NCI-H146 (cell line): ENCODE measurements around the gene EXOC3L1.

Source experiments
- DNase-seq: peaks from one replicate; lab custom pipeline; 2025; lab: John Stamatoyannopoulos, UW

Gene EXOC3L1

DNA sequence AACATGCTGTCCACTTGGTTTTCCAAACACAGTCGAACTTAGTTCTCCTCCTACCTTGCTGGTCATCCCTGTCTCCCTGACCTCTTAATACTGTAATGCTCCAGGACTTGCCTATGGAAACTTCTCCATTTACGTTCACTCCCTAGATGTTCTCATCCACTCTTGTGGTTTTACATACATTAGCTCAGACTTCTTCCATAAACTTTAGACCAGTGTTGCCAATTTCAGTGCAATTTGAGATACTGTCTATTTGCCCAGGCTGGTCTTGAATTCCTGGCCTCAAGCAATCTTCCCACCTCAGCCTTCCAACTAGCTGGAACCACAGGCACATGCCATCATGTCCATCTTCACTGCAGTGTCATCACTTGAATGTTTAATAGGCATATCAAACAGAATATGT is 7.6 kb downstream of the EXOC3L1 start:
- DNase-seq, result no peak

DNA sequence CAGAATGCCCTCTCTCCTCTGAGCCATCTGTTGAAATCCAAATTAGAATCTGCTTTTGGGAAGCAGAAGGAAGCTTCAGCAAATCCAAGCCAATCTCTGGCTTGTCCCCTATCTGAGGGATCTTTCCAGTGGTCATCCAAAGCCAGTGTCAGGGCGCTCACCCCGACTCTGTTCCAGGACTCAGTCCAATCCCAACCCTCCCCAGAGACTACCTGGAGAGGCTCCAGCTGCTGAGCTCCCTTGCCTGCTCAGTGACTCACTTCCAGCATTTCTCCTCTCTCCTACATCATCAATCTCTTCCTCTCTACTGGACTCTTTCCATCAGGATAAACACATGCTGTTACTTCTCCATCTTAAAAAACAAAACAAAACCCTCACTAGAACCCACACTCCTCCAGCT is 8.6 kb downstream of the EXOC3L1 start:
- no peak for DNase-seq

DNA sequence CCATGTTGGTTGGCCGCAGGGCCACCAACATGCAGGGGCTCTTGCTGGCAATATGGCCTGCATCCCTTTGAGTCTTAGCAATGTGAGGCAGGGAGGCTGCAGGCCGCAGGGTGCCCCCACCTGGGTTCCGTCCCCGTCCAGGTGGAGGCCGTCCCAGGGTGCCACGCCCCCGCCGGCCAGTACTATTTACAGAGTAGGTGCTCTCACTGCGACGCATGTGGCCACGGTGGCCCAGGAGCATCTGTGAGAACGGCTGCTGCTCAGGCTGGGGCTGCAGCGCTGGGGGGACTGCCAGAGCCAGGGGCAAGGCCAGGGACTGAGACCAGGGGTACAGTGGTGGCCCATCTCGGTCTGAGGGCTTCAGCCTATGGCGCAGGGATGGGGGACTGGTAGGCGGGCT is 9.8 kb downstream of the EXOC3L1 start:
- DNase-seq, result no peak

DNA sequence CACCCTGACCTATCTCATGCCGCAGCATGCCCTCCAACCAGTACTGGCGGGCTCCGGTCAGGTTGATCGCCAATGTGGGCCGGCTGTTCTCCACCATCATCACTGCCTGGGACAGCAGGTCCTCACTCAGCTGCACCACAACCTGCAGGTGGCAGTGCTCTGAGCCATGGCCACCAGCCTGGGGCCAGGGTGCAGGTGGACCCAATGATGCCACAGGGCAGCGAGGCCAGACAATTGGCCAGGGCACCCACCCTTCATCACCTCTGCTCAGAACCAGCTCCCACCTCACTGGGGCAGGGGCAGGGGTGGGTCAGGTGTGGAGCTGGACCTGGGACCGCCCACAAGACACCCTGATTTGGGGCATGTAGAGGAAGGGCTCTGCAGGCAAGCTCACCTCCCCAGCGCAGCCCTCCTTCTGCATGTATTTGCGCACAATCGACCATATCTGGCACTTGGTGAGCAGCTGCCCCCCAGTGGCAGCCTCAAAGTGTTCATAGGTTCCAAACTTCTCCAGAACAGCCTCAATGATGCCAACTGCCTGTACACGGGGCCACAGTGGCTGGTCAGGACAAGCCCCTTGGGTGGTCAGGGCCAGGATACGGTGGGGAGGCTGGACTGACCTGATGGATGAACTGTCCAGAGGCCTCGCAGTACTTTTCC is 10.4 kb downstream of the EXOC3L1 start:
- no peak for DNase-seq

DNA sequence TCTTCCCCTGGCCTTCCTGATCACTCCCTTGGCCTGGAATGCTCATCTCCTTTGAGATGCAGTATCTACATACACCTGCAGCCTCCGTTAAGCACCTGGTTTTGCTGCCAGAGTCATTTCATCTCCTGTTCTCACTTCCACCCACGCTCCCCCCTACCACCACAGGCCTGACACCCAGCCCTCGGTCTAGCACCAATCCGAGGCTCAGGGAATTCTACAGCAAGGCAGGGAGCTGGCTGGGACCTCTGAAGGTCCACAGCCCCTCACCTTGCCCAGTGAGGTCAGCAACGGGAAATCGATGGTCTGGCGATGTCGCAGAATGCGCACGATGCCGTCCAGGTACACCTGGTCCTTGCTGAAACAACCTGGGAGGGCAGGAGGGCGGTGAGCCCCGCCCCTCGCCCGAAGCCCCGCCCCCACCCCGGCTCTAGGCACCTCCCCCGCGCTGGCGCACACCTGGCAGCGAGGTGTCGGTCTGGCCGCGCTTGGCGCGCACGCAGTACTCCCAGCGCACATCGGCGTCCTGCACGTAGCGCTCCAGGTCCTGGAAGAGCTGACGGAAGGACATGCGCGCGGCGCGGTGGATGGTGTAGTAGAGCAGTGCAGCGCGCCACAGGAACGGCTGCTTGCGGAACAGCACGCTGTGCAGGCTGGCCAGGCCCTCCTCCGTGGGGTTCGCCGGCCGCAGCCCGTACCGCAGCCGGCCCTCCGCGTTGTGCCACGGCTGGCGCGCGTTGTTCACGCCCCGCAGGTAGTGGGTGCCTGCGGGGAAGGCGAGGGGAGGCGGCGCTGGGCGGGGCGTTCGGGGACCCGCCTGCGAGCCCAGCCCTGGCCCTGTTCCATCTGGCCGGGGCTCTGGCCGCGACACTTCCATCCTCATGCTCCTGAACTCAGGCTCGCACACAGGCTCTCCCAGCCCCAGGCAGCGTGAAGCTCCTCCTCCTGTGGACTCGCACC is 11.9 kb downstream of the EXOC3L1 start:
- DNase-seq, result peak; percentile 92

DNA sequence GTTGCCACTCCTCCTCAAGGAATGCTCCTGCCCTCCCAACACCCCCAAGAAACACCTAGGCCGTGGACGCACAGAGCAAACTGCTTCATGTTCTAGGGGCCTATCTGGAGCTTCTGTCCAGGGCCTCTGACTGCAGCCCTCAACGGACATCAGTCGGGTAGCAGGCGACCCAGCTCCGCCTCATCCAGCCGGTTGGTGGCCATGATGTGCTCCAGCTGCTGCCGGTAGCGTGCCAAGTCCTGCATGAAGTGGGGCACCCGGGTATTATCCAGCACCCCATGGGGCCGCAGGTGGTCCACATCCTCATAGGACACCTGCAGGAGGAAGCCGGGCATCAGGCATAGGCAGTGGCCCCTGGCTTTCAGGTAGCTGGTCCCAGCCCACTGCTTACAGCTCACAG is 13.3 kb downstream of the EXOC3L1 start:
- DNase-seq, result peak; percentile 72

DNA sequence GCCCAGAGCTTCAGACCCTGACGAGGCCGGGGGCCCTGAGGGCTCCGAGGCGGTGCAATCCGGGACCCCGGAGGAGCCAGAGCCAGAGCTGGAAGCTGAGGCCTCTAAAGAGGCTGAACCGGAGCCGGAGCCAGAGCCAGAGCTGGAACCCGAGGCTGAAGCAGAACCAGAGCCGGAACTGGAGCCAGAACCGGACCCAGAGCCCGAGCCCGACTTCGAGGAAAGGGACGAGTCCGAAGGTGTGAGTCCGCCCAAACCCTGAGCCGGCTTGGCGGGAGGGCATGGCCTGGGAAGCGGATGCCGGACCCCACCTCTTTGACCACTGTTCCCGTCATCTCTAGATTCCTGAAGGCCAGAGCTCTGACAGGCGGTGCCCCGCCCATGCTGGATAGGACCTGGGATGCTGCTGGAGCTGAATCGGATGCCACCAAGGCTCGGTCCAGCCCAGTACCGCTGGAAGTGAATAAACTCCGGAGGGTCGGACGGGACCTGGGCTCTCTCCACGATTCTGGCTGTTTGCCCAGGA is 15.2 kb downstream of the EXOC3L1 start:
- DNase-seq, result no peak

DNA sequence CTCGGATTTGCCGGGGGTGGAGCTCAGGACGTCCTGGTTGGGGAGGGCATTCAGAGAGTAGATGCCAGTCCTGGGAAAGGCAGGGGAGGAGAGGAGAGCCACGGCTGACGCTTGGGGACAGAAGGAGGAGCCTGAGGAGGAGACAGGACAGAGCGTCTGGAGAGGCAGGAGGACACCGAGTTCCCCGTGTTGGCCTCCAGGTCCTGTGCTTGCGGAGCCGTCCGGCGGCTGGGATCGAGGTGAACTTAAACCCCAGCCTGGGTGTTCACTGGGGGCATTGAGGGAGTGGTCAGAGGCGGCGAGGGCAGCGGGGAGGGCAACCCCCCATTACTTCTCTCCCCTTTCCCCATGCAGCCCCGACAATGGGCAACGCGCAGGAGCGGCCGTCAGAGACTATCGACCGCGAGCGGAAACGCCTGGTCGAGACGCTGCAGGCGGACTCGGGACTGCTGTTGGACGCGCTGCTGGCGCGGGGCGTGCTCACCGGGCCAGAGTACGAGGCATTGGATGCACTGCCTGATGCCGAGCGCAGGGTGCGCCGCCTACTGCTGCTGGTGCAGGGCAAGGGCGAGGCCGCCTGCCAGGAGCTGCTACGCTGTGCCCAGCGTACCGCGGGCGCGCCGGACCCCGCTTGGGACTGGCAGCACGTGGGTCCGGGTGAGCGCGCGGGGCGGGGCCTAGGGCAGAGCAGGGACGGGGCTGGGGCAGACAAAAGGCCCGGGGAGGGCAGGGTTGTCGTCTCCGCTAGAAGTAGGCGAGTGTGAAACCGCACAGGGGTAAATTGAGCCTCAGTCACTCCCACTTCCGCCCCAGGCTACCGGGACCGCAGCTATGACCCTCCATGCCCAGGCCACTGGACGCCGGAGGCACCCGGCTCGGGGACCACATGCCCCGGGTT is 15.9 kb downstream of the EXOC3L1 start:
- DNase-seq, result peak; percentile 78

DNA sequence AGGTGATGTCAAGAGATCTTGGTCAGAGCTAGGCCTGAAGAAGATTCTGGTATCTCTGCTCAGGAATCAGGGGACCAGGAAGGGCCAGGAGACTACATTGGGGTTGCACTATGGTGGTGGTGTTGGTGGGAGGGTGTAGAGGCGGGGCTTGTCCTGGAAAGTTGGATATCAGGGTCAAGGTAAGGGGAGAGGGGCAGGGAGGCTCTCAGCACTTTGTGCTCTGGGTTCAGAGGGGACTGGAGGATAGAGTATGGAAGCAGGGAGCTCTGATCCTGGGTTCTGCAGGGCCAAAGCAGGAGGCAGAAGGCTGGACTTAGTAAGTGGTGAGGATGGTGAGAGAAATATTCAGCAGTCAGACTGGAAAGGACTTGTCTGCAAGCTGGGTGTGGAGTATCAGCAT is 16.6 kb downstream of the EXOC3L1 start:
- no peak for DNase-seq

DNA sequence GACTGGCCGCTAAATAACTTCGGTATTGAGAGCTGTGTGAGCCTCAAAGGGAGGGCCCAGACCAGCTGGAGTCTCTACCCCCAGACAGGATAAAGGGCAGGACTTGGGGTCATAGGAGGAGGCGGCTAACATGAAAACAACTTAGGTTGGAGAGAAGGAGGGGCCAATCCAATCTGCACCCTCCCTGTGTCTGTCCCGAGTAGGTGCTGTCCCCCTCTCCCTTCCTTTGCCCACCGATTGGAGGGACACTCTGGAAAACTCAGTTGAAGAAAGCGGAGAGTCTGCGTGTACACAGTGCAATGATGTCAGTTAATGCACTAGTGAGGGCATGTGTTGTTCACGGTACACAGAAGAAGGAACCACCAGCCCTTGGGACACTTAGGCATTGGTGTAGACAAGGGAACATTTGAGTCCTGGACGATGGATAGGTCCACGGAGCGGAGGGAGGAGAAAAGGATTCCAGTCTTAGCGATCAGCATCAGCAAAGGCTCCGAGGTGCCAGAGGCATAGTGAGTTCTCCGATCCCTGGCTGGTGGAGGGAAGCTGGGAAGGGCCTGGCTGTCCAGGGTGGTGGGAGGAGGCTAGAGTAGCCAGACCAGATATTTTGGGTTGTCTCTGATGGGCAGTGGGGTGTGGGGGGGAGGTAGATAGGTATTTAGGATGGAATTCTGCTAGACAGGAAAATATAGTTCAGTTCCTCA is 18.8 kb downstream of the EXOC3L1 start:
- DNase-seq, result no peak

DNA sequence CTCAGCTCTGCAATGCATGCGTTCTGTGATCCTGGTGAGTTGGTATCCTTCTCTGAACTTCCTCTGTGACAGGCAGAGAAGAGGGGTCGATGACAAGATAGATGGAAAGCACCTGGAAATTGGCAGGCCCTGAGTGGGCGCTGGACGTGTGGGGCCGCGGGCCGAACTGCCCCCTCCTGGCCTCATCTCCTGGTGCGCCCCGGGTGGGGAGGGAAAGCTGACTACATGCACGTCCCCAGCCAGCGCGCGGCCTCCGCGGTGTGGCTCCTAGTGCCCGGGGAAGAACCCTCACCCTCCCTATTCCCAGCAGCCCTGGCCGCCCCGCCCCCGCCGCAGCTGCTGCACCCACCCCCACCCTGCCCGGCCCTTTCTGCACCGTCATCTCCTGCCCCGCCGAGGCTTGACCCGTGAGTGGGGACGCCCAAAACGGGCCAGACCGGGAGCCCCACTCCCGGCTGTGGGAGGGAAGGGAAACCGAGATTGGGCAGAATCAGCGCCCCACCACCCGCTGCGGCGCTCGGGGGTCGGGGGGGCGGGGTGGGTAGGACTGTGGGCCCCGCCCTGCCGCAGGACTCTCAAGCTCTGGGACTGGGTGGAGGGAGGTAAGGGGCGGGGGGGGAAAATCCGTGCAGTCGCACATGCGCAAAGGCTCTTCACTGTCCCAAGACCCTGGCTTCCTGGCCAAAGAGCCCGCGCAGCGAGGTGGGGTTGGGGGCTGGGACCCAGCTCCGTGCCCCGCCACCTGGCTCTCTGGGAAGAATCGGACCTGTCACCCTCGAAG is 19.6 kb downstream of the EXOC3L1 start, which contains the start of gene NOL3:
NOL3 (plus strand) TSS at position 371 of the 781 bp plus-strand sequence.
- DNase-seq, result peak; percentile 72

DNA sequence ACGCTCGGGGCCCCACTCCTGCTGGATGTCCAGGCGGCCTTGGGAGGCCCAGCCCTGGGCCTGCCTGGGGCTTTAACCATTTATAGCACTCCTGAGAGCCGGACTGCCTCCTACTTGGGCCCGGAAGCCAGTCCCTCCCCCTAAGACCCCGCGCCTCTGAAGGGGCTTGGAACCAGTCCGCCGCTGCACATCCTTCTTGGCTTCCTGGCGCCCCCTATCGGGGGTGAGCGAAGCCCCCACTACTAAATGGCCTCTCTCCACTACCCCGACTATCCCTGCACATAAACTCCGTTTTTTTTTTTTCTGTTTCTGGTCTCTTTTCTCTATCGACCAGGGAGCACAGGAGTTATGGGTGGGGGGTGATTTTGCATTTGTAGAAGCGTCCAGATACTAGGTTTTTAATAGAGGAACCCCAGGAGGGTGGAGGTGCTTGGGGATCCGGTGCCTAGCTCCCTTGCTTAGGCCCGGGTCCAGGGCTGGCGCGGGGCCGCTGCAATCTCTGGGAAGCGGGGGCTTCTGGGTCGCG is 20.2 kb downstream of the EXOC3L1 start:
- DNase-seq, result no peak

DNA sequence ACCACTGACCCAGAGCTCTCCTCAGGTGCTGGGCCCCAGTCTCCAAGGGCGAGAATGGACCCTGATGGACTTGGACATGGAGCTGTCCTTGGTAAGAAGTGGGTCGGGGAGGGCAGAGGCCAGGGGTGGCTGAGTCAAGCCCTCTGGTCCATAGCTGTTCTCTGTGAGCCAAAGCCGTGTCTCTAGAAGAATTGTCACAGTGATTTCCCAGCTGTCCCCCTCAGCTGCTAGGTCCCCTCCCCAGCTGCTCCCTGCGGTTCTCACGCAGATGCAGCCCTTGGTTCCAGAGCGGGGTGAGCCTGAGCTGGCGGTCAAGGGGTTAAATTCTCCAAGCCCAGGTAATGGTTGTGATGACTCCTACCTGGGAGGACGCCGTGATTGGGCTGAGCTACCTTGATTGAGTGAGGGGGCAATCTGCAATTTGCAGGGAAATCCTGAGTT is 20.9 kb downstream of the EXOC3L1 start:
- no peak for DNase-seq

DNA sequence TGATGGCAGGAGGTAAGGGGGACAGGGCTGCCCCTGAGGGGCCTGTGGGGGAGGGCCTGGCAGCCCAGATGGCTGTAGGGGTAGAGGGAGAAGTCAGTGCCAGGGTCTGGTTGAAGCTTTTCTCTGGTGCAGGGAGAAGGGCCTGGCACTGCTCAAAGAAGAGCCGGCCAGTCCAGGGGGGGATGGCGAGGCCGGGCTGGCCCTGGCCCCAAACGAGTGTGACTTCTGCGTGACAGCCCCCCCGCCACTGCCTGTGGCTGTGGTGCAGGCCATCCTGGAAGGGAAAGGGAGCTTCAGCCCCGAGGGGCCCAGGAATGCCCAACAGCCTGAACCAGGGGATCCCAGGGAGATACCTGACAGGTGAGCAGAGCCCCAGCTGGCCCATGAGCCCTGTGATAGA is 22.3 kb downstream of the EXOC3L1 start:
- no peak for DNase-seq

DNA sequence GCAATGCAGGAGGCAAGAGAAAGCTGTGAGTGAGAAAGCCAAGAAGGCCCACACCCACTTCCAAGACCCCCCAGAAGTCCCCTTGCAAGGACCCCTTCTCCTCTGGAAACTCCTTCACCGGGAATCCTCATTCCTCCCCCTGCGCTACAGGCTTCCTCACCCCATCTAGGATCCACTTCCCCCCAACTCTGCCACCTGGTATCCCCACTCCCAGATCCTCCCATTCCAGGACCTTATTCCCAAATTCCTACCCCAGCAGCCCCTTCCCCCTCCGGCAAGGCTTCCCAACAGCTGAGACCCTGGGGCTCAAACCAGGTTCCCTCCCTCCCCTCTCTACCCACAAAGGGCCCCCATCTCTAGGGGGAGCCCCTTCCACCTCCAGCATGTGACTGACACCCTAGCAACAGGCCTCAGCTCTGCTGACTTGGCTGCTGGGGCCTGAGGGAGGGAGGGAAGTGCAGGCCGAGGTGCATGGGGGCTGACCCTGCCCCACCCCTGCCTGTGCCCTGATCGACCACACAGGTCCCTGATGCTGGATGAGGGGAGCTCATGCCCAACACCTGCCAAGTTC is 23.3 kb downstream of the EXOC3L1 start:
- DNase-seq, result no peak

DNA sequence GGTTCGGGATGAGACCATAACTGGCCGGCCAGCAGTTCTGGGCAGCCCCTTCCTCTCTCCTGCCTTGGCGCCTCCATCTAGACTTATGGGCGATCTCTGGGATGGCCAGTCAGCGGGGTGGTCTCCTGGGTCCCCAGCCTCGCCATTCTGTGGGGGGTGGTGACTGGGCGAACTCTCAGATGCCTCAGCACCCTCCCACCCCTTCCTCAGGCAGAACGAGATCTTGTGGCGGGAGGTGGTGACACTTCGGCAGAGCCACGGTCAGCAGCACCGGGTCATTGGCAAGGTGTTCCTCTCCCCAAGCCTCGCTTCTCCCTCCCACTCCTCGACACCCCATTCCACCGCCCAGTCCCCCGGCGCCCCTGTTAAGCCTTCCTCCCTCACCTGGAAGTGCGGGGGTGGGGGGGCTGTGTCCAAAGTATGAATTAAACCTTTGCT is 23.8 kb downstream of the EXOC3L1 start:
- no peak for DNase-seq

DNA sequence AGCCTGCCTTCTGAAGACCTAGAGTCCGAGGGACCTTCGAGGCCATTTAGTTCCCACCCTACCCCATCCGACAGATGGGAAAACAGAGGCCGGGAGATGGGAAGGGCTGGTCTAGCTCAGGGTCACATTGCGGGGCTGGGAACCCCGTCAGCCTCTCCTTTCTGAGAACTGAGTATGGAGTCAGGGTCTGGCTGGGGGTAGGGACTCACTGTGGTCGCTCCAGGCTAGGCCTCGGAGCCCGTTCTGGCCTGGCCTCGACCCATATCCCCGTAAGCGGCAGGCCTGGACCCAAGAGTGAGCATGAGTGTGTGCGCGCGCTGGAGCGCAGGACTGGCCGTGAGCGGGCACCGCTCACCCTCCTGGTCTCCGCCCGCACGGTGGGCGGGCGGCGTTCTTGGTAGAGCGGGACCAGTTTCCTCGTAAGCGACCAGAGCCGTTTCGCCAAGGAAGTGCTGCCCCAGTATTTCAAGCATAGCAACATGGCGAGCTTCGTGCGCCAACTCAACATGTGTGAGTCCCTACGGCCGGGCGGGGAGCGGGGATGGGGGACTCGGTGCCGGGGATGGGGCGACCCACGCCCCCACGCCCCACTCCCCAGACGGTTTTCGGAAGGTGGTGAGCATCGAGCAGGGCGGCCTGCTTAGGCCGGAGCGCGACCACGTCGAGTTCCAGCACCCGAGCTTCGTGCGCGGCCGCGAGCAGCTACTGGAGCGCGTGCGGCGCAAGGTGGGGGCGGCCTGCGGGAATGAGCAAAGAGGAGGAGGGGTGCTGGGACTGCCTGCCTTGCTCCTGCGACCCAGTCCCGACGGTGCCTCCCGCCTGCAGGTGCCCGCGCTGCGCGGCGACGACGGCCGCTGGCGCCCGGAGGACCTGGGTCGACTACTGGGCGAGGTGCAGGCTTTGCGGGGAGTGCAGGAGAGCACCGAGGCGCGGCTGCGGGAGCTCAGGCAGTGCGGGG is 24.5 kb downstream of the EXOC3L1 start:
- DNase-seq, result no peak

DNA sequence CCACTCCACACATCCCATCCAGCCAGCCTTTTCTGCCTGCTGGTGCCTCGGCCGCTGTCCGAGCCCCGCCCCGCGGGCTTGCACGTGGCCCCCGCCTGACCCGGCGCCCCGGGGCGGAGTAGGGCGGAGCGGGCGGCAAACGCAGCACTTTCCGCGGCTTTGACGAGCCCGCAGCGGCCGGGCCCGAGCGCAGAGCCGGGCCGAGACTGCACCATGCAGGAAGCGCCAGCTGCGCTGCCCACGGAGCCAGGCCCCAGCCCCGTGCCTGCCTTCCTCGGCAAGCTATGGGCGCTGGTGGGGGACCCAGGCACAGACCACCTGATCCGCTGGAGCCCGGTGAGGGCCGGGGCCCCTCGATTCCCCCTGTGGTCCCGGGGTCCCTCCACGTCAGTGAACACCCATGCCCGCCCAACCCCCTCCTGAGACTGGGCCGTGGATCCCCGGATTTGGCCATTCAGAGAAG is 25.3 kb downstream of the EXOC3L1 start, which contains the start of gene HSF4:
HSF4 (plus strand) TSS at position 147 of the 463 bp plus-strand sequence; CDS start at position 214, 67 bp downstream.
- peak; percentile 52 for DNase-seq
